Colonic mucosa (tissue), 4 donors: ENCODE measurements around the gene PANX2. TPM values are rescaled to one million over a fixed set of nuclear protein-coding genes. Genes with fewer than 3 reads are reported as not detected.

Experiments used
- DNase-seq: peaks from one replicate; pipeline ENCODE4 v3.0.0-alpha.2; 2020
- H3K27ac ChIP-seq: fragments of 200-600 bp; one replicate; pipeline ENCODE4 v1.8.0; 2021
- H3K27me3 ChIP-seq: fragments of 200-600 bp; one replicate; pipeline ENCODE4 v1.8.0; 2021
- H3K36me3 ChIP-seq: fragments of 200-600 bp; one replicate; pipeline ENCODE4 v1.8.0; 2021
- H3K4me1 ChIP-seq: fragments of 200-600 bp; one replicate; pipeline ENCODE4 v1.8.0; 2021; ENCODE audit warnings: mild to moderate bottlenecking
- H3K4me3 ChIP-seq: fragments of 200-600 bp; one replicate; pipeline ENCODE4 v1.8.0; 2021
- H3K9ac ChIP-seq, 2 donors: one replicate each; pipeline ENCODE4 v1.7.0; 2013; ENCODE audit warnings: control low read depth in 2 of 2, low read depth in 2 of 2, low read length in 2 of 2
- H3K9me3 ChIP-seq: fragments of 200-600 bp; one replicate; pipeline ENCODE4 v1.8.0; 2021
- intact Hi-C: fragments of 100-400 bp; cut with DNase I; formaldehyde crosslinking; loops from one replicate; pipeline ENCODE4 v1.14.1; 2022
- total RNA-seq, 2 donors: library from RNA; stranded (reverse); fragmentation: NEBNext Ultra II Directional in 1 of 2; extraction: Animal tissue kit (Norgen Biotek cat#: 25700) in 1 of 2; gene quantifications; one replicate each; pipeline ENCODE4 v1.2.1, GENCODE V29; 2021
- TF ChIP-seq, protein P1 (sequence below): fragments of 200-600 bp; IDR thresholded peaks from one replicate; pipeline ENCODE4 v1.8.0; 2022; ENCODE audit warnings: antibody characterized with exemption, mild to moderate bottlenecking
- donor health status: healthy.
- donor health status: DM: no; HTN: no; CAD: no.
- donor health status: DM: no; HTN: no; CAD: no.

PANX2 gene
- total RNA-seq, result not detected

- H3K36me3 ChIP-seq, result no peaks in the 10 kb centered on the region
- intact Hi-C loops, result no loop called here
- H3K9me3 ChIP-seq, result no peaks in the 10 kb centered on the region
- H3K27ac ChIP-seq, result no peak within 1 kb of the TSS
- no peak within 1 kb of the TSS for H3K9ac ChIP-seq
- no peaks in the 10 kb centered on the region for H3K4me1 ChIP-seq
- peaks cover 27% of the 10 kb centered on the region for H3K27me3 ChIP-seq
- H3K4me3 ChIP-seq, result peak within 1 kb of the TSS; percentile 20
- no peak for DNase-seq
- TF ChIP-seq, protein P1, sequence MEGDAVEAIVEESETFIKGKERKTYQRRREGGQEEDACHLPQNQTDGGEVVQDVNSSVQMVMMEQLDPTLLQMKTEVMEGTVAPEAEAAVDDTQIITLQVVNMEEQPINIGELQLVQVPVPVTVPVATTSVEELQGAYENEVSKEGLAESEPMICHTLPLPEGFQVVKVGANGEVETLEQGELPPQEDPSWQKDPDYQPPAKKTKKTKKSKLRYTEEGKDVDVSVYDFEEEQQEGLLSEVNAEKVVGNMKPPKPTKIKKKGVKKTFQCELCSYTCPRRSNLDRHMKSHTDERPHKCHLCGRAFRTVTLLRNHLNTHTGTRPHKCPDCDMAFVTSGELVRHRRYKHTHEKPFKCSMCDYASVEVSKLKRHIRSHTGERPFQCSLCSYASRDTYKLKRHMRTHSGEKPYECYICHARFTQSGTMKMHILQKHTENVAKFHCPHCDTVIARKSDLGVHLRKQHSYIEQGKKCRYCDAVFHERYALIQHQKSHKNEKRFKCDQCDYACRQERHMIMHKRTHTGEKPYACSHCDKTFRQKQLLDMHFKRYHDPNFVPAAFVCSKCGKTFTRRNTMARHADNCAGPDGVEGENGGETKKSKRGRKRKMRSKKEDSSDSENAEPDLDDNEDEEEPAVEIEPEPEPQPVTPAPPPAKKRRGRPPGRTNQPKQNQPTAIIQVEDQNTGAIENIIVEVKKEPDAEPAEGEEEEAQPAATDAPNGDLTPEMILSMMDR, result no peak
Measured at GRCh38 chr22:50170453-50171318, at the start of gene PANX2. TSS of gene PANX2 (plus strand) at chr22:50170731. CDS start at chr22:50170731, 0 bp downstream.

GRCh38 chr22:50121202-50121740, 49.3 kb upstream of the PANX2 start:
- Histone ChIP-seq H3K27me3 (no peaks in the 10 kb centered on the region), H3K4me1 (no peaks in the 10 kb centered on the region), H3K4me3 (no peak overlapping the region), H3K9ac (no peak overlapping the region), H3K36me3 (no peaks in the 10 kb centered on the region), H3K9me3 (no peaks in the 10 kb centered on the region), H3K27ac (no peak overlapping the region)
- TF ChIP-seq, protein P1, result no peak
- intact Hi-C loops, result no loop called here
- DNase-seq, result no peak

GRCh38 chr22:50123119-50123518, 47.4 kb upstream of the PANX2 start:
- no peaks in the 10 kb centered on the region for H3K9me3 ChIP-seq
- H3K9ac ChIP-seq, result no peak overlapping the region
- H3K4me1 ChIP-seq, result no peaks in the 10 kb centered on the region
- DNase-seq, result no peak
- H3K27ac ChIP-seq, result no peak overlapping the region
- no peaks in the 10 kb centered on the region for H3K36me3 ChIP-seq
- TF ChIP-seq, protein P1, result no peak
- no peak overlapping the region for H3K4me3 ChIP-seq
- intact Hi-C loops, result no loop called here
- H3K27me3 ChIP-seq, result no peaks in the 10 kb centered on the region

DNA sequence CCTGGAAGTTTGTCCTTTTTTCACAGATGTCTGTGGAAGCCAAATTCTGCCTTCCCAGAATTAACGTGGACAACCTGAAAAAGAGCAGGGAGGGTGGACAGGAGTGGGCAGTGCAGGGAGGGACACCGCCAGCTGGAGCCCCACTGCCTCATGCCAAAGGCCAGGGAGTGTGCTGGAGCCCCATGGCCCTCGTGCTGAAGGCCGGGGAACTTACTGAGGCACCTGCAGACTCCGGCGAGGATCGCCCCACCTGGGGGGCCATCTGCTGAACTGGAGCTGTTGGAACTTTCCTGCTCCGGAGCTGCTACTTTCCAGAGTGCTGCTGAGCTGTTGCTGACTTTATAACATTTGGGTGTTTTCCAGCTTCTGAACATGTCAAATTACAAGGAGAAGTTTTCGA, 45.5 kb upstream of the PANX2 start:
- TF ChIP-seq, protein P1, result no peak
- no peaks in the 10 kb centered on the region for H3K36me3 ChIP-seq
- DNase-seq, result no peak
- no peak overlapping the region for H3K4me3 ChIP-seq
- H3K9ac ChIP-seq, result no peak overlapping the region
- no peaks in the 10 kb centered on the region for H3K9me3 ChIP-seq
- no peaks in the 10 kb centered on the region for H3K27me3 ChIP-seq
- no peak overlapping the region for H3K27ac ChIP-seq
- H3K4me1 ChIP-seq, result no peaks in the 10 kb centered on the region
- intact Hi-C loops, result no loop called here

DNA sequence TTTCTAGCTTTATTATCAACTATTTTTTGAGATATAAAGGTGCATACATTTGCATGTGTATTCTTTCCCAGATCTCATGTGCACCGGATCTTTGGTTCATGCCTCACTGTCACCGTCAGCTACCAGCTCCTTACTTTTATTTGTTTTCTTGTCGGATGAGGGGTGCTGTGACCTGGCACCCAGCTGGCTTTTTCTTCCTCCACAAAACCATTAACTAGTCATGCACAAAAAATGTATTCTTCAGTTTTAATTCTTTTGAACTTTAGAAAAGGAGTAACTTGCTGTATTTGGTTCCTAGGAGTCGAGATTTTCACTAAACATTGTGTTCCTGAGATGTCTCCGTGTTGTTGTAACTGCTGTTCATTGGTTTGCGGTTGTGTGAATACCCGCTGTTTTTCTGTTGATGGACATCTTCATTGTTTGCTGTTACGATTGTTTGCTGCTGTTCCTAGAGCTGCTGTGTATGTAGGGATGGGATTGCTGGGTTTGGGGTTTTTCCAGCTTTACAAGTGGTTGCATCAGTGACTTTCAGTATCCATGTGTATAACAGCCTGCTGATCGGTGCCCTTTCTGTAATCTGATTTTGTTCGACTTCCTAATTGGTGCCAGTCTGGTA, 41.3 kb upstream of the PANX2 start:
- intact Hi-C loops, result no loop called here
- Histone ChIP-seq H3K4me1 (no peaks in the 10 kb centered on the region), H3K27me3 (no peaks in the 10 kb centered on the region), H3K9ac (no peak overlapping the region), H3K9me3 (no peaks in the 10 kb centered on the region), H3K4me3 (no peak overlapping the region), H3K36me3 (no peaks in the 10 kb centered on the region), H3K27ac (no peak overlapping the region)
- TF ChIP-seq, protein P1, result no peak
- no peak for DNase-seq
